ENCODE results near the gene DENND11. TPM values are rescaled to one million over a fixed set of nuclear protein-coding genes. Genes with fewer than 3 reads are reported as not detected.

Gene DENND11
- total RNA-seq, 1 donor from 2014 or later: 34.1 TPM

- intact Hi-C loops (cut with DNase I): no loop called here
- Histone ChIP-seq H3K4me3 (peak overlapping the region; percentile 80), H3K36me3 (peaks cover 42% of the 10 kb centered on the region), H3K27ac (peak overlapping the region; percentile 84), H3K27me3 (ENCODE audit: low read depth) (no peaks in the 10 kb centered on the region), H3K4me1 (peaks cover 33% of the 10 kb centered on the region), H3K9me3 (no peaks in the 10 kb centered on the region)
- no peak for TF ChIP-seq CTCF (IDR thresholded peaks at IDR 0.05)
- DNase-seq: no peak
- ATAC-seq: no peak
Observed at GRCh38 chr7:141738592-141739013, 36.6 kb upstream of the DENND11 start.

GRCh38 chr7:141737836-141738591, 36.0 kb upstream of the DENND11 start, which contains the start of gene SSBP1:
TSS of gene SSBP1 (plus strand) at chr7:141738358. CDS start at chr7:141739167, 809 bp downstream.
- ATAC-seq (peak; percentile 98), DNase-seq (peak; percentile 92)
- Histone ChIP-seq H3K4me1 (peaks cover 33% of the 10 kb centered on the region), H3K36me3 (peaks cover 36% of the 10 kb centered on the region), H3K27ac (peak within 1 kb of the TSS; percentile 84), H3K4me3 (peak within 1 kb of the TSS; percentile 80), H3K9me3 (no peaks in the 10 kb centered on the region), H3K27me3 (ENCODE audit: low read depth) (no peaks in the 10 kb centered on the region)
- intact Hi-C loops (cut with DNase I): no loop called here
- peak; percentile 76 for TF ChIP-seq CTCF (IDR thresholded peaks at IDR 0.05)

- intact Hi-C loops (cut with DNase I): no loop called here
- ATAC-seq: peak; percentile 40 to 43
Observed at GRCh38 chr7:141737118-141737835, 35.3 kb upstream of the DENND11 start.

GRCh38 chr7:141731476-141732149, 29.6 kb upstream of the DENND11 start:
- Histone ChIP-seq H3K4me3 (no peak overlapping the region), H3K4me1 (no peaks in the 10 kb centered on the region), H3K9me3 (no peaks in the 10 kb centered on the region), H3K27ac (no peak overlapping the region), H3K36me3 (no peaks in the 10 kb centered on the region), H3K27me3 (ENCODE audit: low read depth) (no peaks in the 10 kb centered on the region)
- intact Hi-C loops (cut with DNase I): no loop called here
- no peak for ATAC-seq
- DNase-seq: no peak
- TF ChIP-seq CTCF (IDR thresholded peaks at IDR 0.05): no peak

More at GRCh38 chr7:141737118-141737835, 35.3 kb upstream of the DENND11 start:
- H3K27ac ChIP-seq: peak overlapping the region; percentile 84
- H3K4me3 ChIP-seq: peak overlapping the region; percentile 80
- H3K27me3 ChIP-seq (ENCODE audit: low read depth): no peaks in the 10 kb centered on the region
- no peak for TF ChIP-seq CTCF (IDR thresholded peaks at IDR 0.05)
- DNase-seq: peak; percentile 46
- H3K4me1 ChIP-seq: peaks cover 33% of the 10 kb centered on the region
- no peaks in the 10 kb centered on the region for H3K9me3 ChIP-seq
- peaks cover 28% of the 10 kb centered on the region for H3K36me3 ChIP-seq

- no peak for TF ChIP-seq CTCF (IDR thresholded peaks at IDR 0.05)
- intact Hi-C loops (cut with DNase I): no loop called here
- Histone ChIP-seq H3K27me3 (ENCODE audit: low read depth) (no peaks in the 10 kb centered on the region), H3K9me3 (no peaks in the 10 kb centered on the region), H3K27ac (no peak overlapping the region), H3K4me1 (no peaks in the 10 kb centered on the region), H3K36me3 (no peaks in the 10 kb centered on the region), H3K4me3 (no peak overlapping the region)
- ATAC-seq: no peak
- no peak for DNase-seq
Observed at GRCh38 chr7:141729020-141729419, 27.1 kb upstream of the DENND11 start.
